OCI-LY3 (cell line): ENCODE measurements around the gene LCNL1.

Source experiments
- H2AFZ ChIP-seq: fragments of 200-600, 300-600 bp; shearing (Covaris generic); 2 replicates; pipeline ENCODE4 v1.6.0; 2014; ENCODE audit warnings: antibody characterized with exemption, low read depth, low read length
- H3K27ac ChIP-seq: fragments of 200-600, 300-600 bp; sonication (generic); 2 replicates; pipeline ENCODE4 v1.5.1; 2014; ENCODE audit warnings: mild to moderate bottlenecking, low read length, moderate library complexity, mixed read lengths
- H3K27me3 ChIP-seq: fragments of 200-600, 300-600 bp; sonication (generic); 2 replicates; pipeline ENCODE4 v1.6.1; 2014; ENCODE audit warnings: low read depth, low read length, mixed read lengths
- H3K36me3 ChIP-seq: fragments of 200-600, 300-600 bp; sonication (generic); replicated peaks from 2 replicates; pipeline ENCODE3; 2014; ENCODE audit warnings: low read depth, low read length, mixed read lengths
- H3K4me1 ChIP-seq: fragments of 300-600, 200-600 bp; sonication (generic); 2 replicates; pipeline ENCODE4 v1.6.1; 2014; ENCODE audit warnings: low read length, mixed read lengths
- H3K4me2 ChIP-seq: fragments of 200-600, 300-600 bp; sonication (generic); 2 replicates; pipeline ENCODE4 v1.6.1; 2014; ENCODE audit warnings: low read length, mixed read lengths
- H3K4me3 ChIP-seq: fragments of 300-600, 200-600 bp; sonication (generic); 2 replicates; pipeline ENCODE4 v1.5.1; 2014; ENCODE audit warnings: antibody characterized with exemption, mild to moderate bottlenecking, low read length, moderate library complexity
- H3K79me2 ChIP-seq: fragments of 300-600, 200-600 bp; shearing (Covaris generic); 2 replicates; pipeline ENCODE4 v1.6.1; 2014; ENCODE audit warnings: mild to moderate bottlenecking, low read length, mixed read lengths
- H3K9ac ChIP-seq: fragments of 300-600, 200-600 bp; shearing (Covaris generic); 2 replicates; pipeline ENCODE4 v1.6.0; 2014; ENCODE audit warnings: mild to moderate bottlenecking, low read length, moderate library complexity
- H3K9me3 ChIP-seq: fragments of 200-600, 300-600 bp; shearing (Covaris generic); 2 replicates; pipeline ENCODE4 v1.6.1; 2014; ENCODE audit warnings: low read length, mixed read lengths; ENCODE audit not compliant: insufficient read depth
- H4K20me1 ChIP-seq: fragments of 200-600, 300-600 bp; sonication (generic); 2 replicates; pipeline ENCODE4 v1.6.1; 2016; ENCODE audit warnings: low read length, mixed read lengths; ENCODE audit not compliant: insufficient read depth
- CTCF ChIP-seq: fragments of 200-600, 300-600 bp; sonication (generic); IDR thresholded peaks from 2 replicates; pipeline ENCODE4 v1.5.1; 2014; ENCODE audit warnings: antibody characterized with exemption, low read length, low read depth
- EZH2phosphoT487 ChIP-seq: fragments of 200-600 bp; shearing (Covaris generic); IDR thresholded peaks from 2 replicates; pipeline ENCODE4 v1.6.1; 2018; ENCODE audit warnings: antibody characterized with exemption, mixed run types, low read depth

Gene LCNL1

GRCh38 chr9:136958898-136959850 lies 23.6 kb upstream of the LCNL1 start:
- Histone ChIP-seq H2AFZ (no peak overlapping the region), H3K9ac (no peak overlapping the region)
- TF ChIP-seq CTCF (no peak), EZH2phosphoT487 (no peak)

GRCh38 chr9:136960212-136960937 lies 22.4 kb upstream of the LCNL1 start:
- H3K4me2 ChIP-seq = no peak overlapping the region
- H3K36me3 ChIP-seq = no peaks in the 10 kb centered on the region
- H3K27me3 ChIP-seq = no peaks in the 10 kb centered on the region
- no peaks in the 10 kb centered on the region for H3K79me2 ChIP-seq
- TF ChIP-seq EZH2phosphoT487 (no peak), CTCF (no peak)
- no peaks in the 10 kb centered on the region for H4K20me1 ChIP-seq
- H3K27ac ChIP-seq = no peak overlapping the region
- no peaks in the 10 kb centered on the region for H3K9me3 ChIP-seq
- H3K4me1 ChIP-seq = no peaks in the 10 kb centered on the region
- no peak overlapping the region for H2AFZ ChIP-seq
- no peak overlapping the region for H3K4me3 ChIP-seq
- H3K9ac ChIP-seq = no peak overlapping the region

More at GRCh38 chr9:136958898-136959850, 23.6 kb upstream of the LCNL1 start:
- no peaks in the 10 kb centered on the region; the same call in 1 of the 2 replicates for H3K27me3 ChIP-seq
- H3K36me3 ChIP-seq = no peaks in the 10 kb centered on the region
- H4K20me1 ChIP-seq = no peaks in the 10 kb centered on the region
- no peaks in the 10 kb centered on the region for H3K79me2 ChIP-seq
- H3K9me3 ChIP-seq = no peaks in the 10 kb centered on the region
- H3K4me1 ChIP-seq = no peaks in the 10 kb centered on the region
- H3K4me2 ChIP-seq = no peak overlapping the region
- H3K4me3 ChIP-seq = no peak overlapping the region
- H3K27ac ChIP-seq = no peak overlapping the region

- Histone ChIP-seq H3K79me2 (no peaks in the 10 kb centered on the region), H3K27me3 (no peaks in the 10 kb centered on the region), H3K4me3 (no peak overlapping the region), H3K4me2 (no peak overlapping the region), H3K9me3 (no peaks in the 10 kb centered on the region), H2AFZ (no peak overlapping the region), H3K27ac (no peak overlapping the region), H4K20me1 (no peaks in the 10 kb centered on the region), H3K9ac (no peak overlapping the region), H3K36me3 (no peaks in the 10 kb centered on the region), H3K4me1 (no peaks in the 10 kb centered on the region)
- TF ChIP-seq EZH2phosphoT487 (no peak), CTCF (no peak)
These were observed 21.9 kb upstream of the LCNL1 start for GRCh38 chr9:136960938-136961275.
